SK-N-SH (cell line): ENCODE results near the gene KRT28. TPM values are rescaled to one million over a fixed set of nuclear protein-coding genes. Genes with fewer than 3 reads are reported as not detected.

Experiments used
- CTCF ChIA-PET: fragments of 300-600, 350-600 bp; formaldehyde crosslinking; extraction: SDS; loops from one replicate; lab custom pipeline; 2021; lab: Yijun Ruan, JAX
- POLR2A ChIA-PET: fragments of 350-600 bp; sonication (Branson Sonifier 250); formaldehyde crosslinking; extraction: SDS; loops from one replicate; lab custom pipeline; 2020; ENCODE audit warnings: antibody characterized with exemption, inconsistent platforms; lab: Yijun Ruan, JAX
- DNase-seq: peaks from one replicate; pipeline ENCODE4 v3.0.0; 2012
- H2AFZ ChIP-seq: fragments of 200-600 bp; sonication (generic); 2 replicates; pipeline ENCODE4 v1.8.1; 2016; ENCODE audit warnings: antibody characterized with exemption, mild to moderate bottlenecking, low read depth
- H3F3A ChIP-seq: fragments of 200-600 bp; sonication (generic); replicated peaks from 2 replicates; pipeline ENCODE3; 2016; ENCODE audit warnings: antibody characterized with exemption, mild to moderate bottlenecking; ENCODE audit not compliant: insufficient read depth
- H3K27ac ChIP-seq, 2 experiments: fragments of 200-500 bp in 1 of 2; fragments of 200-600 bp in 1 of 2; sonication (Bioruptor generic) in 1 of 2; sonication (generic), shearing (Covaris generic) in 1 of 2; 2 replicates each; pipeline versions ENCODE4 v1.5.1 to v1.6.1; 2014 to 2016; ENCODE audit warnings: low read depth in 2 of 2, inconsistent platforms in 1 of 2, low read length in 1 of 2, mild to moderate bottlenecking in 1 of 2, mixed read lengths in 1 of 2
- H3K27me3 ChIP-seq: fragments of 200-600 bp; sonication (generic), shearing (Covaris generic); 2 replicates; pipeline ENCODE4 v1.6.1; 2016; ENCODE audit warnings: mixed run types; ENCODE audit not compliant: insufficient read depth
- H3K36me3 ChIP-seq, 2 experiments: fragments of 200-500 bp in 1 of 2; fragments of 200-600 bp in 1 of 2; sonication (Bioruptor generic) in 1 of 2; sonication (generic) in 1 of 2; replicated peaks in 1 of 2; 2 replicates each; pipeline versions ENCODE3 to v1.5.1; 2014 to 2016; ENCODE audit warnings: low read length in 1 of 2, mild to moderate bottlenecking in 1 of 2; ENCODE audit not compliant: insufficient read depth in 2 of 2, control insufficient read depth in 1 of 2
- H3K4me1 ChIP-seq, 2 experiments: fragments of 200-500 bp in 1 of 2; fragments of 200-600 bp in 1 of 2; sonication (Bioruptor generic) in 1 of 2; sonication (generic), shearing (Covaris generic) in 1 of 2; 2 replicates each; pipeline versions ENCODE4 v1.5.1 to v1.6.1; 2014 to 2016; ENCODE audit warnings: low read depth in 1 of 2, low read length in 1 of 2, mixed run types in 1 of 2; ENCODE audit not compliant: insufficient read depth in 2 of 2, control insufficient read depth in 1 of 2
- H3K4me2 ChIP-seq: fragments of 200-600 bp; sonication (generic), shearing (Covaris generic); 2 replicates; pipeline ENCODE4 v1.6.1; 2017; ENCODE audit warnings: mixed run types
- H3K4me3 ChIP-seq, 2 experiments: fragments of 200-500 bp in 1 of 2; fragments of 200-600 bp in 1 of 2; sonication (Bioruptor generic) in 1 of 2; sonication (generic), shearing (Covaris generic) in 1 of 2; 2 replicates each; pipeline versions ENCODE4 v1.5.1 to v1.8.1; 2014 to 2016; ENCODE audit warnings: low read depth in 2 of 2, inconsistent platforms in 1 of 2, low read length in 1 of 2, mild to moderate bottlenecking in 1 of 2, mixed read lengths in 1 of 2, moderate library complexity in 1 of 2
- H3K79me2 ChIP-seq: fragments of 200-600 bp; sonication (generic); 2 replicates; pipeline ENCODE4 v1.8.1; 2017; ENCODE audit warnings: mild to moderate bottlenecking; ENCODE audit not compliant: insufficient read depth
- H3K9ac ChIP-seq: fragments of 200-600 bp; sonication (generic); 2 replicates; pipeline ENCODE4 v1.6.1; 2017; ENCODE audit warnings: mixed run types
- H3K9me2 ChIP-seq: fragments of 200-600 bp; sonication (generic); 2 replicates; pipeline ENCODE4 v1.6.1; 2017; ENCODE audit warnings: mixed run types
- H3K9me3 ChIP-seq: fragments of 200-600 bp; sonication (generic); 2 replicates; pipeline ENCODE4 v1.6.1; 2017; ENCODE audit warnings: mixed run types, mild to moderate bottlenecking, moderate library complexity
- H4K20me1 ChIP-seq: fragments of 200-600 bp; sonication (generic); 2 replicates; pipeline ENCODE4 v1.6.1; 2017; ENCODE audit warnings: mild to moderate bottlenecking, mixed run types; ENCODE audit not compliant: insufficient read depth
- CHD2 ChIP-seq: fragments of 150-350 bp; IDR thresholded peaks from 2 replicates; pipeline ENCODE4 v1.6.1; 2018; ENCODE audit warnings: low read length; ENCODE audit not compliant: partially characterized antibody
- EP300 ChIP-seq, 2 experiments: IDR thresholded peaks; 2 replicates each; pipeline versions ENCODE4 v1.4.0 to v1.6.1; 2012; ENCODE audit warnings: borderline replicate concordance in 1 of 2, low read depth in 1 of 2, low read length in 1 of 2
- FOXM1 ChIP-seq: IDR thresholded peaks from 2 replicates; pipeline ENCODE4 v1.4.0; 2012; ENCODE audit warnings: low read depth, mild to moderate bottlenecking
- GABPA ChIP-seq: IDR thresholded peaks from 2 replicates; pipeline ENCODE4 v1.4.0; 2012; ENCODE audit warnings: low read depth, mild to moderate bottlenecking
- MAX ChIP-seq: IDR thresholded peaks from 2 replicates; pipeline ENCODE4 v1.4.0; 2012; ENCODE audit warnings: low read depth
- MEF2A ChIP-seq: IDR thresholded peaks from 2 replicates; pipeline ENCODE4 v1.4.0; 2012; ENCODE audit warnings: low read depth, borderline replicate concordance
- MXI1 ChIP-seq: IDR thresholded peaks from 2 replicates; pipeline ENCODE4 v1.6.1; 2012; ENCODE audit warnings: mild to moderate bottlenecking, low read depth, low read length, improper control_type of control experiment
- NFIC ChIP-seq: IDR thresholded peaks from 2 replicates; pipeline ENCODE4 v1.4.0; 2012; ENCODE audit warnings: borderline replicate concordance
- NRF1 ChIP-seq: IDR thresholded peaks from 2 replicates; pipeline ENCODE4 v1.6.1; 2012; ENCODE audit warnings: low read depth, mild to moderate bottlenecking, low read length
- PBX3 ChIP-seq: IDR thresholded peaks from 2 replicates; pipeline ENCODE4; 2012
- POLR2AphosphoS5 ChIP-seq: IDR thresholded peaks from 2 replicates; pipeline ENCODE4 v1.6.1; 2012; ENCODE audit warnings: low read depth, low read length
- REST ChIP-seq: IDR thresholded peaks from 2 replicates; pipeline ENCODE4 v1.6.1; 2012; ENCODE audit warnings: mild to moderate bottlenecking, low read depth, low read length, moderate library complexity
- RFX5 ChIP-seq: IDR thresholded peaks from 2 replicates; pipeline ENCODE4 v1.6.1; 2012; ENCODE audit warnings: mild to moderate bottlenecking, improper control_type of control experiment, low read length
- RXRA ChIP-seq: IDR thresholded peaks from 2 replicates; pipeline ENCODE4 v1.4.0; 2012; ENCODE audit warnings: low read depth, mild to moderate bottlenecking, borderline replicate concordance
- SMC3 ChIP-seq: IDR thresholded peaks from 2 replicates; pipeline ENCODE4 v1.6.1; 2012; ENCODE audit warnings: low read depth, low read length, improper control_type of control experiment
- USF1 ChIP-seq: IDR thresholded peaks from 2 replicates; pipeline ENCODE4 v1.4.0; 2012; ENCODE audit warnings: low read depth, borderline replicate concordance
- USF2 ChIP-seq: fragments of 150-350 bp; IDR thresholded peaks from 2 replicates; pipeline ENCODE4 v1.6.1; 2017; ENCODE audit warnings: antibody characterized with exemption, low read length, low read depth, borderline replicate concordance
- YY1 ChIP-seq: IDR thresholded peaks from 2 replicates; pipeline ENCODE4 v1.4.0; 2012; ENCODE audit warnings: low read depth, mild to moderate bottlenecking
- ZBTB33 ChIP-seq: IDR thresholded peaks from 2 replicates; pipeline ENCODE4 v1.4.0; 2012; ENCODE audit warnings: low read depth, borderline replicate concordance
- WGBS: methylation state at CpG from one replicate; pipeline ENCODE4 v1.1.6; 2017; ENCODE audit warnings: low lambda C conversion rate; 5-methylcytosine and 5-hydroxymethylcytosine counted together
- polyA plus RNA-seq, 3 experiments: library from polyadenylated mRNA; depleted of rRNA; stranded (reverse); fragments of >200 nt; gene quantifications; 2 replicates each; pipeline ENCODE4 v1.2.3, GENCODE V29; 2012

Gene KRT28
- polyA plus RNA-seq, 1 of the 3 experiments (the other 2 are of a cell fraction), result not detected

- Histone ChIP-seq H3K9me3 (no peaks in the 10 kb centered on the region), H3K9me2 (0 out of 2 replicates have a peak, but pooled peaks cover 5% of the 10 kb centered on the region), H3K36me3 (no peaks in the 10 kb centered on the region), H4K20me1 (no peaks in the 10 kb centered on the region), H3K27me3 (peaks cover 40% of the 10 kb centered on the region), H3K4me2 (no peak within 1 kb of the TSS), H2AFZ (no peak within 1 kb of the TSS), H3F3A (no peaks in the 10 kb centered on the region), H3K9ac (no peak within 1 kb of the TSS), H3K4me3 (no peak within 1 kb of the TSS), H3K27ac (no peak within 1 kb of the TSS), H3K4me1 (no peaks in the 10 kb centered on the region), H3K79me2 (no peaks in the 10 kb centered on the region)
- POLR2A ChIA-PET, result no interaction called here
- WGBS, result 14% methylated on average over 3 of the region's 3 CpGs
- CTCF ChIA-PET, result no interaction called here
- no peak for DNase-seq
- TF ChIP-seq GABPA (no peak), PBX3 (no peak), MEF2A (no peak), POLR2AphosphoS5 (no peak), MAX (no peak), MXI1 (no peak), NFIC (no peak), REST (no peak), RFX5 (no peak), ZBTB33 (no peak), EP300 (IDR thresholded peaks at IDR 0.05; ENCODE audit: borderline replicate concordance in 1 of 2, low read depth in 1 of 2, low read length in 1 of 2) (no peak), RXRA (no peak), FOXM1 (no peak), SMC3 (no peak), USF1 (no peak), NRF1 (no peak), CHD2 (no peak), YY1 (no peak), USF2 (no peak)
Measured at GRCh38 chr17:40772101-40772500, 27.7 kb downstream of the KRT28 start, which contains the start of gene KRT26. TSS of gene KRT26 (minus strand) at chr17:40772201. CDS start at chr17:40772113, 88 bp downstream.
